Endothelial cell of umbilical vein (primary cell): ENCODE data around the gene RAMACL. TPM values are rescaled to one million over a fixed set of nuclear protein-coding genes. Genes with fewer than 3 reads are reported as not detected.

Source experiments
- BruUV-seq: library from RNA; stranded (reverse); fragments of 400-500 nt; replicated peaks from 2 replicates; lab custom pipeline; 2021; lab: Mats Ljungman, UMichigan
- CTCF ChIA-PET: fragments of 300-600, 350-600 bp; sonication (Branson Sonifier 250); formaldehyde crosslinking; loops from one replicate; lab custom pipeline; 2021; ENCODE audit warnings: antibody characterized with exemption, inconsistent platforms; lab: Charles Lee
- POLR2A ChIA-PET: fragments of 300-600, 350-600 bp; sonication (Branson Sonifier 250); formaldehyde crosslinking; loops from one replicate; lab custom pipeline; 2021; ENCODE audit warnings: antibody characterized with exemption, inconsistent platforms; lab: Charles Lee
- DNase-seq: peaks from one replicate; pipeline ENCODE4 v3.0.0-alpha.2; 2011; ENCODE audit warnings: low read depth, low spot score
- FAIRE-seq: peaks from 2 replicates; lab custom pipeline; 2011; peaks lifted over from hg19 to GRCh38; lab: Jason Lieb, UNC
- H2AFZ ChIP-seq: 2 replicates; pipeline ENCODE4 v1.6.0; 2012; ENCODE audit warnings: low read depth, low read length, control low read depth, inconsistent platforms
- H3K27ac ChIP-seq: 2 replicates; pipeline ENCODE4 v1.5.1; 2011; ENCODE audit warnings: low read depth, mild to moderate bottlenecking, control low read depth, low read length, moderate library complexity; ENCODE audit not compliant: insufficient read depth
- H3K27me3 ChIP-seq, 2 experiments: 2 replicates each; pipeline versions ENCODE4 v1.6.0 to v1.6.1; 2011; ENCODE audit warnings: low read length in 2 of 2, mixed read lengths in 1 of 2; ENCODE audit not compliant: control insufficient read depth in 2 of 2, insufficient read depth in 2 of 2
- H3K36me3 ChIP-seq, 2 experiments: 2 replicates in 1 of 2; 3 replicates in 1 of 2; pipeline ENCODE4 v1.5.1; 2011; ENCODE audit warnings: low read length in 2 of 2, mild to moderate bottlenecking in 1 of 2, moderate library complexity in 1 of 2; ENCODE audit not compliant: control insufficient read depth in 2 of 2, insufficient read depth in 2 of 2; ENCODE audit errors: extremely low read depth in 1 of 2
- H3K4me1 ChIP-seq: 3 replicates; pipeline ENCODE4 v1.5.1; 2011; ENCODE audit warnings: mild to moderate bottlenecking, low read length; ENCODE audit not compliant: control insufficient read depth, insufficient read depth; ENCODE audit errors: extremely low read depth
- H3K4me2 ChIP-seq: 2 replicates; pipeline ENCODE4 v1.6.1; 2011; ENCODE audit warnings: low read length, control low read depth, mixed read lengths; ENCODE audit not compliant: insufficient read depth
- H3K4me3 ChIP-seq, 3 experiments: fragments of 200-600 bp in 1 of 3; sonication (generic), shearing (Covaris generic) in 1 of 3; replicated peaks in 1 of 3; 2 replicates each; pipeline ENCODE4 v1.5.1; 2011 to 2016; ENCODE audit warnings: control low read depth in 3 of 3, low read length in 3 of 3, mild to moderate bottlenecking in 2 of 3, inconsistent platforms in 1 of 3, low read depth in 1 of 3, moderate library complexity in 1 of 3; ENCODE audit not compliant: insufficient read depth in 1 of 3
- H3K79me2 ChIP-seq: 2 replicates; pipeline ENCODE4 v1.6.0; 2012; ENCODE audit warnings: low read length, inconsistent platforms; ENCODE audit not compliant: control insufficient read depth, insufficient read depth
- H3K9ac ChIP-seq: replicated peaks from 2 replicates; pipeline ENCODE3; 2011; ENCODE audit warnings: low read length, control low read depth; ENCODE audit not compliant: insufficient read depth; ENCODE audit errors: extremely low read depth
- H3K9me1 ChIP-seq: replicated peaks from 3 replicates; pipeline ENCODE4 v1.6.0; 2011; ENCODE audit warnings: mild to moderate bottlenecking, low read length; ENCODE audit not compliant: control insufficient read depth, insufficient read depth; ENCODE audit errors: extremely low read depth
- H3K9me3 ChIP-seq: replicated peaks from 2 replicates; pipeline ENCODE4 v1.5.1; 2012; ENCODE audit warnings: low read length, inconsistent platforms; ENCODE audit not compliant: control insufficient read depth, insufficient read depth
- H4K20me1 ChIP-seq: replicated peaks from 2 replicates; pipeline ENCODE3; 2011; ENCODE audit warnings: mild to moderate bottlenecking, low read length; ENCODE audit not compliant: control insufficient read depth, insufficient read depth; ENCODE audit errors: extremely low read depth
- CTCF ChIP-seq, 2 donors: IDR thresholded peaks; 1 replicate in 1 of 2; 2 replicates in 1 of 2; pipeline ENCODE4 v1.5.1; 2011; ENCODE audit warnings: low read length in 2 of 2, mild to moderate bottlenecking in 2 of 2, moderate library complexity in 2 of 2, control low read depth in 1 of 2, inconsistent platforms in 1 of 2, low read depth in 1 of 2; ENCODE audit not compliant: insufficient read depth in 1 of 2; ENCODE audit errors: extremely low read depth in 1 of 2
- EZH2 ChIP-seq: IDR thresholded peaks from 2 replicates; pipeline ENCODE4 v1.6.1; 2012; ENCODE audit warnings: borderline replicate concordance, low read depth, mild to moderate bottlenecking, moderate library complexity, low read length, inconsistent platforms; ENCODE audit not compliant: severe bottlenecking
- FOS ChIP-seq: IDR thresholded peaks from 2 replicates; pipeline ENCODE4 v1.6.1; 2011; ENCODE audit warnings: mild to moderate bottlenecking, low read length, moderate library complexity, borderline replicate concordance; ENCODE audit not compliant: insufficient read depth
- GATA2 ChIP-seq: IDR thresholded peaks from 2 replicates; pipeline ENCODE4 v1.7.0; 2011; ENCODE audit warnings: low read depth, mild to moderate bottlenecking, moderate library complexity, mixed read lengths, low read length; ENCODE audit not compliant: insufficient read length, insufficient read depth
- JUN ChIP-seq: IDR thresholded peaks from 2 replicates; pipeline ENCODE4 v1.6.1; 2011; ENCODE audit warnings: borderline replicate concordance, low read depth; ENCODE audit not compliant: insufficient read length, insufficient read depth
- MAX ChIP-seq: IDR thresholded peaks from 2 replicates; pipeline ENCODE4 v1.6.1; 2011; ENCODE audit not compliant: insufficient read depth, insufficient read length
- MYC ChIP-seq: IDR thresholded peaks from one replicate; pipeline ENCODE4 v1.6.1; 2011; ENCODE audit warnings: mild to moderate bottlenecking, low read depth, low read length
- POLR2A ChIP-seq: IDR thresholded peaks from 2 replicates; pipeline ENCODE4 v1.6.1; 2012; ENCODE audit warnings: low read depth, mild to moderate bottlenecking, control low read depth, low read length
- POLR2AphosphoS5 ChIP-seq: IDR thresholded peaks from 2 replicates; pipeline ENCODE4 v1.6.1; 2012; ENCODE audit warnings: low read depth, mild to moderate bottlenecking, control low read depth, low read length, moderate library complexity; ENCODE audit not compliant: insufficient read depth
- dilution Hi-C: fragments of 300-500 bp; cut with MboI; formaldehyde crosslinking; loops from one replicate; pipeline ENCODE4 v1.15.0; 2019; ENCODE audit warnings: low sequenced_read_pairs; ENCODE audit not compliant: extremely low pct_ligation_motif_present
- intact Hi-C: fragments of 100-400 bp; cut with micrococcal nuclease; formaldehyde crosslinking; loops from one replicate; pipeline ENCODE4 v1.10.0; 2022
- polyA plus RNA-seq, 4 experiments: library from polyadenylated mRNA; depleted of rRNA in 3 of 4; stranded (reverse) in 3 of 4; unstranded in 1 of 4; fragments of >200 nt; gene quantifications; 2 replicates each; pipeline versions ENCODE4 v1.2.1 to v1.2.3, GENCODE V29; 2011 to 2012; ENCODE audit warnings: missing spikeins in 1 of 4
- total RNA-seq: library from RNA; stranded (reverse); gene quantifications from 2 replicates; pipeline ENCODE4 v1.2.3, GENCODE V29; 2021

The RAMACL gene
- total and polyA plus RNA-seq, 2 donors (not counting 3 experiments of a cell fraction or from before 2014, with no cell fraction given), result 0.17 to 5.3 TPM

DNA sequence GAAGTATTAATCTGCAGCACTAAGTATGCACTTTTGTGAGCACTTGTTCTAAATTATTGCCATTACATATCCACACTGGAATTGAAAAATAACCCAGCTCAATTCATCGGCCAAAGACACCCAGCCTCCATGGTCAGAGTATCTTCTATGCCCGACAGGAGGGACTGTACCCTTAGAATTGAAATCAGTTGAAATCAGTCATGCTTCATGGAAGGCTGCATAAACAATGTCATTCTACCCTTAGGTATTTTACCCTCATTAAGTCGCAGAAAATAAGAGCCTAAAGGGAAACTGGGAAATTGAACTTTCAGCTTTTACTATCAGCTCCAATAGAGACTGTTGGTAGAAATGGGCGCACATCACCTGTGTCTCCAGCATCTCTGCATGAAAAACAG lies 2.9 kb upstream of the RAMACL start:
- BruUV-seq, result no TSS peak
- TF ChIP-seq POLR2A, result no peak
- TF ChIP-seq MAX, result no peak
- TF ChIP-seq CTCF (IDR thresholded peaks at IDR 0.05; ENCODE audit: extremely low read depth in 1 of 2, insufficient read depth in 1 of 2, low read depth in 1 of 2, low read length in 2 of 2), result no peak
- no peak for TF ChIP-seq EZH2
- TF ChIP-seq MYC, result no peak
- TF ChIP-seq FOS, result no peak
- no peak for TF ChIP-seq GATA2
- no peak for TF ChIP-seq JUN
- no peak for TF ChIP-seq POLR2AphosphoS5
- Histone ChIP-seq H3K4me2 (peak overlapping the region; percentile 13), H3K9me1 (no peaks in the 10 kb centered on the region), H3K4me1 (peaks cover 34% of the 10 kb centered on the region), H4K20me1 (no peaks in the 10 kb centered on the region), H3K4me3 (no peak overlapping the region), H3K36me3 (no peaks in the 10 kb centered on the region), H3K79me2 (peaks cover 11% of the 10 kb centered on the region), H3K27ac (peak overlapping the region; percentile 40), H3K27me3 (no peaks in the 10 kb centered on the region), H3K9ac (no peak overlapping the region), H3K9me3 (no peaks in the 10 kb centered on the region), H2AFZ (no peak overlapping the region)
- DNase-seq, result peak; percentile 72
- CTCF ChIA-PET, result interaction anchor here (0.7 to 1.7 kb wide), 9 partner anchors 10 to 183 kb away, joined by 3 to 6 read pairs (median 3); no protein-coding TSS in a partner anchor
- dilution Hi-C loops, result no loop called here
- FAIRE-seq, result no peak
- POLR2A ChIA-PET, result interaction anchor here (0.9 to 1.8 kb wide), 2 partner anchors 9 to 37 kb away, joined by 3 to 10 read pairs; no protein-coding TSS in a partner anchor
- intact Hi-C loops, result loop anchor here (1.0 to 5.0 kb wide), 3 partner anchors 8 to 38 kb away; partner anchors contain the start of gene RPS6KA2
